NCI-H2171 treated with DMSO at 0.1 percent for 48 hours (cell line): ENCODE measurements around the gene TRIM66.
A peak's percentile ranks its signal among the peaks of the same experiment; 100 is the strongest.

Source experiments
- DNase-seq: peaks from one replicate; lab custom pipeline; 2025; lab: John Stamatoyannopoulos, UW

Gene TRIM66

GRCh38 chr11:8654503-8654902, 28.0 kb downstream of the TRIM66 start:
- DNase-seq, result peak; percentile 45

GRCh38 chr11:8652140-8652539, 30.3 kb downstream of the TRIM66 start:
- DNase-seq, result peak; percentile 15

- peak; percentile 8 for DNase-seq
Measured at GRCh38 chr11:8650401-8650990, 32.0 kb downstream of the TRIM66 start.

GRCh38 chr11:8649361-8649760, 33.1 kb downstream of the TRIM66 start:
- DNase-seq, result no peak

GRCh38 chr11:8646873-8647272, 35.6 kb downstream of the TRIM66 start:
- no peak for DNase-seq

- peak; percentile 86 for DNase-seq
Measured at GRCh38 chr11:8642196-8642841, 40.1 kb downstream of the TRIM66 start.

GRCh38 chr11:8641332-8641731, 41.1 kb downstream of the TRIM66 start:
- DNase-seq, result peak; percentile 20

- no peak for DNase-seq
Measured at GRCh38 chr11:8640267-8640906, 42.1 kb downstream of the TRIM66 start.

GRCh38 chr11:8639655-8640054, 42.8 kb downstream of the TRIM66 start:
- DNase-seq, result no peak

GRCh38 chr11:8638300-8638699, 44.2 kb downstream of the TRIM66 start:
- no peak for DNase-seq

- DNase-seq, result no peak
Measured at GRCh38 chr11:8636127-8636526, 46.3 kb downstream of the TRIM66 start.

GRCh38 chr11:8634498-8634897, 48.0 kb downstream of the TRIM66 start:
- DNase-seq, result no peak

- no peak for DNase-seq
Measured at GRCh38 chr11:8631395-8632118, 50.9 kb downstream of the TRIM66 start.

GRCh38 chr11:8624698-8625097, 57.8 kb downstream of the TRIM66 start:
- no peak for DNase-seq

GRCh38 chr11:8621147-8621546, 61.3 kb downstream of the TRIM66 start:
- no peak for DNase-seq

- no peak for DNase-seq
Measured at GRCh38 chr11:8617063-8617462, 65.4 kb downstream of the TRIM66 start.

GRCh38 chr11:8615291-8616032, 67.0 kb downstream of the TRIM66 start:
- DNase-seq, result no peak

GRCh38 chr11:8614497-8614896, 68.0 kb downstream of the TRIM66 start:
- no peak for DNase-seq

GRCh38 chr11:8613036-8613435, 69.4 kb downstream of the TRIM66 start:
- no peak for DNase-seq

GRCh38 chr11:8612522-8612921, 69.9 kb downstream of the TRIM66 start:
- peak; percentile 25 for DNase-seq

GRCh38 chr11:8610532-8611116, 71.8 kb downstream of the TRIM66 start:
- DNase-seq, result peak; percentile 88

GRCh38 chr11:8608652-8609051, 73.8 kb downstream of the TRIM66 start:
- peak; percentile 29 for DNase-seq
